ENCODE measurements around the gene ELK4. TPM values are rescaled to one million over a fixed set of nuclear protein-coding genes. Genes with fewer than 3 reads are reported as not detected.

Gene ELK4
- total and polyA plus RNA-seq, 8 donors, result 3.5 to 38.7 (median 11.7) TPM

DNA sequence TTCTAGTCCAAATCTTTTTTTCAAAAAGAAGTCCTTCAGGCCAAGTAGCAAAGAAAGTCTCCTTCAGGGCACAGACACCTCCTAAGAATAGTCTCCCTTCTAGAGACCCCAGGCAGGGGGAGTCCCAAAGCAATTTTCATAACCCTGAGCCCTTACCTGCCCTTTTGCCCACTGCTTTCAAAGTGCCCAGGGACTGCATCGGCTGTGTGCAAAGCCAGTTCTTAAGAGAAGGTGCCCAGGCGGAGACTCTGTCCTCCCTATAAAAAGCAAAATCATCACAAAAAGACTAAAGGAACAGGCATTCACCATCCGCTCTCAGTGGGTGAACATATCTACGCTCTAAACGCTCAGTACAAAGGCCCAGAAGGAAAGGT lies 32.2 kb downstream of the ELK4 start:
- peaks cover 18 to 37% (median 27%) of the 10 kb centered on the region in 4 donors for H3K4me1 ChIP-seq
- no peak overlapping the region for H3K4me3 ChIP-seq
- H3K27me3 ChIP-seq, result no peaks in the 10 kb centered on the region
- no peak for TF ChIP-seq POLR2AphosphoS5 (IDR thresholded peaks at IDR 0.05)
- TF ChIP-seq POLR2A (IDR thresholded peaks at IDR 0.05), result no peak
- TF ChIP-seq CTCF (IDR thresholded peaks at IDR 0.05), result no peak
- TF ChIP-seq EP300 (IDR thresholded peaks at IDR 0.05), result no peak
- H3K36me3 ChIP-seq, result peaks cover 0 to 43% (median 33%) of the 10 kb centered on the region in 4 donors
- peak overlapping the region; percentile 34 to 83 (median 72) for H3K27ac ChIP-seq
- no peaks in the 10 kb centered on the region for H3K9me3 ChIP-seq
- 64 to 78% (median 69%) methylated on average over 5 of the region's 5 CpGs for WGBS, 5 donors
- DNase-seq, result no peak
- intact Hi-C loops (cut with DNase I; ENCODE audit: low total_unique reads), result no loop called here

DNA sequence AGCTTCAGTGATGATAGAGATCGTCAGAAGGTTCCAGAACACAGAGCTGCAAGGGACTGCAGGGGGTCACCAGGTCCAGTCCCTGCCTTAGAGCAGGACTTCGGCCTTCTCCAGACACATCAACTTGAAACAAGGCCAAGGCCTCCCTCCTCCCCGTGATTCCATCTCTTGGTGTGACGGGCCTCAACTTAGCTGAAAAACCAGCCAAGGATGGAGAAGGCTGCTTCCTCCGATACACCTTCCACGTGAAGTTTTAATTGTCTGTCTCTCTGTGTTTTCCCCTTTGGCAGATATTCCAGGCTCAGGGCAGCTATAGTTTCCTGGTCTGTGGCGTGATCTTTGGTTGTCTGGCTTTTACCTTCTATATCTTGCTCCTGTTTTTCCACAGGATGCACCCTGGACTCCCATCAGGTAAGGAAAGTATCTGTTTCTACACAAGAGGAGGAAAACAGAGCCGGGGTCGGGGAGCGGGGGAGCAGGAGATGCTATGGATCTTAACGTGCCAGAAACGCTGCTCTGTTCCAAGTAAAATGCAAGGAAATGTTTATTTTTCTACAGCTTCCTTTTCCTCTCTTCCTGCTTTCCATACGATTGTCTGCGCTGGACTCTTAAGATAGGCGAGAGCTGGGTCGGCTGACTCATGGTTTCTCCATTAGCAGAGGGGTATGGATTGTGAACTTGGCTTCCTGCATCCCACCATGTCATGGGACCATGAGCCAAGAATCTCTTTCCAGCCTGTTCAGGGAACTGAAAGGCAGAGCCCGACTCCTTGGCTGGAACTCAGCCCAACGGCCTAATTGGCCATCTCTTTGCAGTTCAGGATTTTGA lies 32.8 kb downstream of the ELK4 start:
- intact Hi-C loops (cut with DNase I; ENCODE audit: low total_unique reads), result no loop called here
- Histone ChIP-seq H3K27me3 (no peaks in the 10 kb centered on the region), H3K36me3 (peaks cover 0 to 44% (median 29%) of the 10 kb centered on the region in 4 donors), H3K4me1 (peaks cover 18 to 37% (median 27%) of the 10 kb centered on the region in 4 donors), H3K9me3 (no peaks in the 10 kb centered on the region), H3K4me3 (no peak overlapping the region), H3K27ac (peak overlapping the region; percentile 34 to 83 (median 72))
- WGBS, 5 donors, result 28 to 34% (median 31%) methylated on average over 18 of the region's 18 CpGs
- DNase-seq, result peak; percentile 67 to 95
- TF ChIP-seq EP300 (IDR thresholded peaks at IDR 0.05), result no peak
- peak in 2 of 3 donors; percentile 15 to 57 for TF ChIP-seq POLR2AphosphoS5 (IDR thresholded peaks at IDR 0.05)
- TF ChIP-seq CTCF (IDR thresholded peaks at IDR 0.05), result no peak

GRCh38 chr1:205597691-205598314 lies 34.0 kb downstream of the ELK4 start:
- H3K27ac ChIP-seq, result peak overlapping the region in 3 of 5 donors; percentile 72 to 83 (median 80)
- no peaks in the 10 kb centered on the region for H3K9me3 ChIP-seq
- H3K27me3 ChIP-seq, result no peaks in the 10 kb centered on the region
- WGBS, 5 donors, result 41 to 51% (median 50%) methylated on average over 8 of the region's 8 CpGs
- intact Hi-C loops (cut with DNase I; ENCODE audit: low total_unique reads), result no loop called here
- peak in 1 of 2 donors; percentile 90 for DNase-seq
- no peak for TF ChIP-seq CTCF (IDR thresholded peaks at IDR 0.05)
- no peak for TF ChIP-seq POLR2AphosphoS5 (IDR thresholded peaks at IDR 0.05)
- TF ChIP-seq POLR2A (IDR thresholded peaks at IDR 0.05), result no peak
- TF ChIP-seq EP300 (IDR thresholded peaks at IDR 0.05), result no peak
- H3K4me3 ChIP-seq, result no peak overlapping the region
- H3K36me3 ChIP-seq, result peaks cover 0 to 36% (median 25%) of the 10 kb centered on the region in 4 donors
- peaks cover 18 to 39% (median 28%) of the 10 kb centered on the region in 4 donors for H3K4me1 ChIP-seq

DNA sequence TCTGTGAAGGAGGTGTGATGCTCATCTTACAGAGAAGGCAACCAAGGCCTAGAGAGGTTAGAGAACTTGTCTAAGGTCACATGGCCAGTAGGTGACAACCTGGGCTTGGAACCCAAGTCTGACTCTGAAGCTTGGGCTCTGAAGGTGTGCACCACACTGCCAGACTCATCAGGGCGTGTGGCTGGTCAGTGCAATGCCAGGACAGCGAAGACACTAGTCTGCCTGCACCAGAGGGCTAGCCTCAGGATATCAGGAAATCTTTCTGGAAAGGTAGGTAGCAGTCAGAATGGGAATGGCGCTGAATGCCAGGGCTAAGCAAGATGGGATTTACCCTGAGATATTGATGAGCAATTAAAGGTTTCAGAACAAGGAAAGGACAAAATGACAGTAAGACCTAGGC lies 34.9 kb downstream of the ELK4 start:
- WGBS, 5 donors, result 95 to 100% (median 99%) methylated on average over 3 of the region's 3 CpGs
- H3K4me3 ChIP-seq, result no peak overlapping the region
- no peaks in the 10 kb centered on the region for H3K27me3 ChIP-seq
- H3K4me1 ChIP-seq, result peaks cover 26 to 49% (median 37%) of the 10 kb centered on the region in 4 donors
- DNase-seq, result no peak
- H3K36me3 ChIP-seq, result peaks cover 0 to 33% (median 21%) of the 10 kb centered on the region in 4 donors
- peak overlapping the region in 1 of 5 donors; percentile 83 for H3K27ac ChIP-seq
- no peaks in the 10 kb centered on the region for H3K9me3 ChIP-seq
- intact Hi-C loops (cut with DNase I; ENCODE audit: low total_unique reads), result no loop called here
- TF ChIP-seq EP300 (IDR thresholded peaks at IDR 0.05) (no peak), POLR2A (IDR thresholded peaks at IDR 0.05) (no peak), CTCF (IDR thresholded peaks at IDR 0.05) (no peak), POLR2AphosphoS5 (IDR thresholded peaks at IDR 0.05) (no peak)
